Stimulated activated CD4-positive, alpha-beta T cell treated with anti-CD3 and anti-CD28 coated beads, TNF-alpha, amount 100 ng/mL, for 48 hours (primary cell): ENCODE data around the gene ZNF304.
"Not testable (repeated sequence)": the region's sequence is repeated elsewhere in the genome, so short reads cannot be mapped to it uniquely, and the experiment has no call there.

ENCODE experiments used
- DNase-seq, 3 donors: peaks; one replicate each; pipeline ENCODE4 v3.0.0-alpha.2; 2020; ENCODE audit warnings: low read depth in 3 of 3

Gene ZNF304

GRCh38 chr19:57362419-57362818 lies 11.3 kb downstream of the ZNF304 start:
- no peak for DNase-seq

DNA sequence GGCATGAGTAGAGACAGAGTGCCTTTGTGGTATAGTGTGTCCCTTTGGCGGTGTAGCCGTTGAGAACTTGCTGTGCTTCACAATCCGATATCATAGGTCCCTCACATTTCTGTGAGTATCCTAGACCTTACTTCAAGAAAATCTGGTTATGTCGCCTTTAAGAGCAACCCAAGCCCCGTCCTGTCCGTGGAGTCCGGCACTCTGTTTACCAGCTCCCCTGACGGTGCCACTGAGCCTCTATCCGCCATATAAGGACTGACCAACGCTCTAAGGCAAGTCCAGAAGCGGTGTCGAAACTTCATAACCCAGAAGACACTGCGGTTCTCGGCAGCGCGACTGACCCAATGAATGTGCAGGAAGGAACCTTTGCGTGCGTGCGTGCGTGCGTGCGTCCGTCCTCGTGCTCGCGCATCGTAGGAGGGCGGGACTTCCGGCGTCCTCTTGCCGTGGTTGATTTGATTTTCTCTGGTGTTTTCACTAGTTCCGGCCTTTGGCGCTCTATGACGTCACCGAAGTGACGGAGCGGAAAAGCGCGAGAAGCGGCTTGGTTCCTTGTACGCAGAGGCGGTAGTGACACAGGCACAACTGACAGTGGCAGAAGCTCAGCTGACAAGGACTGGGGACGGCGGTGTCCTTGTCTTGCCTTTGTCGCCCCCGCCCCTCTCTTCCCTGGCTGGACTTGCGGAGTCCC lies 12.1 kb downstream of the ZNF304 start, which contains the start of the genes TRAPPC2B and ZNF547:
Gene TRAPPC2B (plus strand): TSS at position 555 of the 691 bp plus-strand sequence. CDS start 1,283 bp downstream, outside the sequence.
Gene ZNF547 (plus strand): TSS at position 555 of the 691 bp plus-strand sequence. CDS start 5,005 bp downstream, outside the sequence.
- peak; percentile 89 to 96 (median 92) for DNase-seq

DNA sequence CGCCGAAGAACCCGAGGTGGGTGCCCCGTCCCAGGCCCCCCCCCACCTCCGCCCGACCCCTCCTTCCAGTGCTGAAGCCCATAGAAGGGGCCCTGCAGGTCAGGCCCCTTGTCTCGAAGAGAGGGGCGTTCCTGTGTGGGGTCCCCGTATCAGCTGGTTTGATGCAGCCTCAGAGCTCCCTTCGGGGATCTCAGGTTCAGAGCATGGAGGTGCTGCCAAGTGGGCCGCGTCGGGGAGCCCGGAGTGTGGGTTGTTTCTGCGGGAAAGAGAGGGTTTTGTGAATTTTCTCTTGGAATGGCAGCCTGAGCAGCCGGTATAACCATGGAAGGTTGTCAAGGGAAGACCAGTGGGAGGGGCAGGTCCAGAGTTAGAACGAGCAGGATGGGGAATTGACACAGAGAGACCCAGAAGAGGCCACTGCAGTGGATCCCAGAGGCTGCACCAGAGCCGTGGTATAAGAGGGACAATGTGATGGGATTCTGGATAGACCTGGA lies 12.7 kb downstream of the ZNF304 start:
- no peak for DNase-seq

DNA sequence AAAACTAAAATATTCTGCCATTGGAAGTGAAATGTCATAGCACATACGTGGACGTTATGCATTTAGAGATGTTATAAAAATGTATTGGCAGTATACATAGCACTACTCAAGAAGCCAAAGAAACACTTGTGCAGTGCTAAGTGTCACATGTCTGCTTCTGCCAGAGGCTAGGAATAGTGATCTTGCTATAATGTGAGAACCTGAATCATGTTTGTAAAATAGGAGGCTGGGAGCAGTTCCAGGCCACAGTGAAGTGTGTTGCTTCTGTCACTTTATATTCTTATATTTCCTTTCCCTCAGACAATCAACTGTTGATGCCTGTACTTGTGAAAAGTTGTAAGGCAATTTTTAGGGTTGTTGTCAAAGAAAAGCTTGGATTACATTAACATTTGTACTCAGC lies 15.7 kb downstream of the ZNF304 start:
- DNase-seq, result no peak

- no peak for DNase-seq
Measured at GRCh38 chr19:57374179-57374578, 23.1 kb downstream of the ZNF304 start.

- DNase-seq, result not testable (repeated sequence)
Measured at GRCh38 chr19:57374647-57375046, 23.6 kb downstream of the ZNF304 start.

DNA sequence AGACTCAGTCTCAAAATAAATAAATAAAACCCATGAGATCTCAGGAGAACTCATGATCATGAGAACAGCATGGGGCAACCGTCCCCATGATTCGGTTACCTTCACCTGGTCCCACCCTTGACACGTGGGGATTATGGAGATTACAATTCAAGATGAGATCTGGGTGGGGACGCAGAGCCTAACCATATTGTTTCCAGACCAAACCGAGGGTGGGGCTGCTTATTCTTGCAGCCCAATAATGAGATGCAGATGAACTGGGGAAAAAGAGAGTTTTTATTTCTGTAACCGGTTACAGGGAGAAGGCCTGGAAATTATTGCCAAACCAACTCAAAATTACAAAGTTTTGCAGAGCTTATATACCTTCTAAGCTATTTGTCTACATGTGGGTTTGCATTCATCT lies 25.1 kb downstream of the ZNF304 start:
- DNase-seq, result no peak

GRCh38 chr19:57377498-57378146 lies 26.6 kb downstream of the ZNF304 start:
- DNase-seq, result no peak

- DNase-seq, result no peak
Measured at GRCh38 chr19:57380923-57381322, 29.9 kb downstream of the ZNF304 start.

DNA sequence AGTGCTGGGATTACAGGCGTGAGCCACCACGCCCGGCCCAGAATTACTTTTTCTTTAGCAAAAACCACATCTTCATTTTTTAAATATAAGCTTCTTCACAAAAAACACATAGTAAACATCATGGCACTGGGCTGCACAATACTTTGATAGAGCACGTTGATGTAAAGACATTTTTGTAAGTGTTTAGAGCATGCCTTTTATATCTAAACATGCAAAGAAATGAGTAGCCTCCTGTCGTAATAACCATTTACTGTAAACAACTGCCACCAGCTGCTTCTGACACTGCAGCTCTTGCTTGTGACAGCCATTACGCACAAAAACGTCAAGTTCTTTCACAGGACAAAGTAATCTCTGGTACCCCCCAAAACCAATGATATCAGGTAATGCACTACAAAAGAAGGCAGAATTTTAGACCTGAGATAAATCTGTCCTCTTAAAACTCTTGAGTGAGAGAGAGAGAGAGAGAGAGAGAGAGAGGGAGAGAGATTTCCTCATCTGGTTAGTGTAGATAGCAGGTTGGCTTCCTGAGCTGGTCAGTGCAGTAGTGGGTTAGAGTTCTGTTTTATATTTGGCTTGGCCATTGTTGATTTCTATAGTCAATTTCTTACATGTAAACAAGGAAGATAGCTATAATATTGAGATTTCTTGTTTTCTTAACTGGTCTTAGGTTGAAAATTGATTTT lies 31.9 kb downstream of the ZNF304 start:
- no peak for DNase-seq

GRCh38 chr19:57389194-57389729 lies 38.2 kb downstream of the ZNF304 start:
- no peak for DNase-seq

GRCh38 chr19:57389730-57390598 lies 38.9 kb downstream of the ZNF304 start, which contains the start of gene ZNF548:
Gene ZNF548 (plus strand): TSS chr19:57389854. CDS start chr19:57390100, 246 bp downstream.
- DNase-seq, result peak; percentile 88 to 96 (median 89)

GRCh38 chr19:57395710-57396109 lies 44.6 kb downstream of the ZNF304 start:
- no peak for DNase-seq

GRCh38 chr19:57398868-57399267 lies 47.8 kb downstream of the ZNF304 start:
- no peak for DNase-seq

- no peak for DNase-seq
Measured at GRCh38 chr19:57403737-57404563, 52.9 kb downstream of the ZNF304 start.

GRCh38 chr19:57406516-57407123 lies 55.5 kb downstream of the ZNF304 start:
- DNase-seq, result peak; percentile 40 to 59 (median 56)
